HEK293T (cell line): Measurements from ENCODE around the gene NRBP1.

Source experiments
- CTCF ChIA-PET: fragments of 350-600 bp; formaldehyde crosslinking; extraction: SDS; loops from one replicate; lab custom pipeline; 2021; ENCODE audit warnings: antibody characterized with exemption, inconsistent platforms; lab: Yijun Ruan, JAX
- POLR2A ChIA-PET: fragments of 350-600 bp; formaldehyde crosslinking; extraction: SDS; loops from one replicate; lab custom pipeline; 2020; ENCODE audit warnings: antibody characterized with exemption, inconsistent platforms; lab: Yijun Ruan, JAX
- DNase-seq: peaks from one replicate; pipeline ENCODE4 v3.0.0; 2012; ENCODE audit warnings: mixed read lengths; ENCODE audit errors: extremely low spot score
- ARNT ChIP-seq: fragments of 450-650 bp; IDR thresholded peaks from 2 replicates; pipeline ENCODE4 v1.6.1; 2017; ENCODE audit warnings: mild to moderate bottlenecking
- BHLHE40 ChIP-seq: fragments of 450-650 bp; IDR thresholded peaks from 2 replicates; pipeline ENCODE4 v1.6.1; 2016; ENCODE audit warnings: mild to moderate bottlenecking, moderate library complexity, borderline replicate concordance
- CTBP1 ChIP-seq: fragments of 450-650 bp; IDR thresholded peaks from 2 replicates; pipeline ENCODE4 v1.6.1; 2016; ENCODE audit warnings: borderline replicate concordance
- ELF4 ChIP-seq: fragments of 450-650 bp; IDR thresholded peaks from 2 replicates; pipeline ENCODE4 v1.6.1; 2017; ENCODE audit warnings: antibody characterized with exemption
- FOXA1 ChIP-seq: fragments of 450-650 bp; IDR thresholded peaks from 2 replicates; pipeline ENCODE4 v1.6.1; 2016; ENCODE audit warnings: mild to moderate bottlenecking
- FOXK2 ChIP-seq: fragments of 450-650 bp; IDR thresholded peaks from 2 replicates; pipeline ENCODE4 v1.6.1; 2016; ENCODE audit warnings: mild to moderate bottlenecking
- FOXM1 ChIP-seq: fragments of 450-650 bp; IDR thresholded peaks from 2 replicates; pipeline ENCODE4 v1.6.1; 2017; ENCODE audit warnings: mild to moderate bottlenecking, borderline replicate concordance
- HDGF ChIP-seq: fragments of 450-650 bp; IDR thresholded peaks from 2 replicates; pipeline ENCODE4 v1.6.1; 2017; ENCODE audit warnings: antibody characterized with exemption, borderline replicate concordance
- L3MBTL2 ChIP-seq: fragments of 450-650 bp; conservative IDR thresholded peaks from 2 replicates; pipeline ENCODE4 v1.6.1; 2016; ENCODE audit warnings: mild to moderate bottlenecking
- LEF1 ChIP-seq: fragments of 450-650 bp; IDR thresholded peaks from 2 replicates; pipeline ENCODE4 v1.6.1; 2017; ENCODE audit warnings: mild to moderate bottlenecking, borderline replicate concordance
- NFRKB ChIP-seq: fragments of 450-650 bp; IDR thresholded peaks from 2 replicates; pipeline ENCODE4 v1.6.1; 2016; ENCODE audit warnings: mild to moderate bottlenecking, moderate library complexity
- SP1 ChIP-seq: fragments of 450-650 bp; IDR thresholded peaks from 2 replicates; pipeline ENCODE4 v1.6.1; 2017
- SUZ12 ChIP-seq: fragments of 450-650 bp; IDR thresholded peaks from 2 replicates; pipeline ENCODE4 v1.6.1; 2016; ENCODE audit warnings: mild to moderate bottlenecking
- TARDBP ChIP-seq: fragments of 450-650 bp; IDR thresholded peaks from 2 replicates; pipeline ENCODE4 v1.6.1; 2016
- ZNF384 ChIP-seq: fragments of 450-650 bp; IDR thresholded peaks from 2 replicates; pipeline ENCODE4 v1.6.1; 2016
- TF ChIP-seq, protein P1 (sequence below): fragments of 450-650 bp; IDR thresholded peaks from 2 replicates; pipeline ENCODE4 v1.6.1; 2016

The NRBP1 gene

DNA sequence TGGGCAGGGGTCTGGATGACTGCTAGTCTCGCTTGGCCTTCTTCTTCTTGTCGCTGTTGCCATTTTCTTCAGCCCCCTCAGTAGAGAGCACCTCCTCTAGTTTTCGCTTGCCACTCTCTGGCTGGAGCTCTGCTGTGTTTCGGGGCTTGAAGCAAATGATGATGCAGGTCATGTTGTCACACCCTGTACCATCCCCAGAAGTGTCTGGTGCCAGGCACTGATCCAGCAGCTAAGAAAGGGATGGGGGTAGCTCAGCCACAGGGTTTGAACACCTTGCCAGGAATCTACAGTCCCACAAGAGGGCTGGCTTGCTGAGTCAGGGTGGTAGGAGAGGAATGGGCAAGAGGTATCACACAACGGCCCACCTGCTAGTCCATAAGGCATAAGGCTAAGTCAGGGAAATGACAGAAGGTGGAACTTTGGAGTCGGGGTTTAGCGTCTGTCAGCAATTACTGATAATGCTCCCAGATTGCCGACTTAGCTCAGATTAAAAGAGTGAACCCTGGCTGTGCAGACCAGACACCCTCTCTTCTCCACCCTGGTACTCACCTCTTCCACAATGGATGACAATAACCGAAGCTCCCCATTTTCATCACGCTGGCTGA, 46.8 kb upstream of the NRBP1 start:
- DNase-seq, result no peak
- POLR2A ChIA-PET, result interaction anchor here (0.7 to 3.0 kb wide), 4 partner anchors 10 to 46 kb away, joined by 3 to 20 read pairs (median 14); partner anchors contain the start of genes NRBP1, PPM1G and SNX17
- CTCF ChIA-PET, result no interaction called here

DNA sequence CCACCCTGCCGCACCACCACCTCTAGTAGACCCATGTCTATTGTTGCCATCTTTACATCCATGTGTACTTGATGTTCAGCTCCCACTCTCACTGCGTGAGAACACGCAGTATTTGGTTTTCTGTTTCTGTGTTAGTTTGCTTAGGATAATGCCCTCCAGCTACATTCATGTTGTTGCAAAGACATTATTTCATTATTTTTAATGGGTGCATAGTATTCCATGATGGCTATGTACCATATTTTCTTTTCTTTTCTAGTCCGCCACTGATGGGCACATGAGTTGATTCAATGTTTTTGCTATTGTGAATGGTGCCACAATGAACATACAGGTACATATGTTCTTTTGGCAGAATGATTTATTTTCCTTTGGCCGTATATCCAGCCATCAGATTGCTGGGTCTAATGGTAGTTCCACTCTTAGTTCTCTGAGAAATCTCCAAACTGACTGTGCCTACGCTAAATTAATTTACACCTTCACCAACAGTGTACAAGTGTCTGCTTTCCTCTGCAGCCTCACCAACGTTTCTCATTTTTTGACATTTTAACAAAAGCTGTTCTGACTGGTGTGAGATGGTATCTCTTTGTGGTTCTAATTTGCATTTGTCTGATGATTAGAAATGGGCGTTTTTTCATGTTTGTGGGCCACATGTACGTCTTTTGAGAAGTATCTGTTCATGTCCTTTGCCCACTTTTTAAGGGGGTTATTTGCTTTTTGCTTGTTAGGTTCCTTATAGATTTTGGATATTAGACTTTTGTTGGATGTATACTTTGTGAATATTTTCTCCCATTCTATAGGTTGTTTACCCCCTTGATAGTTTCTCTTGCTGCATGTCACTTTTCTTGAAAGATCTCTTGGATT, 37.4 kb upstream of the NRBP1 start:
- DNase-seq, result no peak
- CTCF ChIA-PET, result no interaction called here
- POLR2A ChIA-PET, result interaction anchor here (0.7 kb wide), 1 partner anchor 11 kb away, joined by 4 read pairs; the partner anchor contains the start of gene ZNF513
- TF ChIP-seq L3MBTL2, result no peak
- no peak for TF ChIP-seq ARNT
- no peak for TF ChIP-seq CTBP1
- no peak for TF ChIP-seq LEF1
- TF ChIP-seq SP1, result no peak
- no peak for TF ChIP-seq SUZ12
- TF ChIP-seq HDGF, result no peak
- no peak for TF ChIP-seq FOXK2

More for the DNA sequence above, 46.8 kb upstream of the NRBP1 start:
- TF ChIP-seq LEF1, result no peak
- TF ChIP-seq SP1, result no peak
- no peak for TF ChIP-seq ELF4
- no peak for TF ChIP-seq ARNT
- TF ChIP-seq, protein P1, sequence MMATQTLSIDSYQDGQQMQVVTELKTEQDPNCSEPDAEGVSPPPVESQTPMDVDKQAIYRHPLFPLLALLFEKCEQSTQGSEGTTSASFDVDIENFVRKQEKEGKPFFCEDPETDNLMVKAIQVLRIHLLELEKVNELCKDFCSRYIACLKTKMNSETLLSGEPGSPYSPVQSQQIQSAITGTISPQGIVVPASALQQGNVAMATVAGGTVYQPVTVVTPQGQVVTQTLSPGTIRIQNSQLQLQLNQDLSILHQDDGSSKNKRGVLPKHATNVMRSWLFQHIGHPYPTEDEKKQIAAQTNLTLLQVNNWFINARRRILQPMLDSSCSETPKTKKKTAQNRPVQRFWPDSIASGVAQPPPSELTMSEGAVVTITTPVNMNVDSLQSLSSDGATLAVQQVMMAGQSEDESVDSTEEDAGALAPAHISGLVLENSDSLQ, result no peak
- no peak for TF ChIP-seq NFRKB
- no peak for TF ChIP-seq CTBP1
- no peak for TF ChIP-seq ZNF384
- TF ChIP-seq FOXM1, result no peak
- no peak for TF ChIP-seq TARDBP
- TF ChIP-seq FOXA1, result no peak

DNA sequence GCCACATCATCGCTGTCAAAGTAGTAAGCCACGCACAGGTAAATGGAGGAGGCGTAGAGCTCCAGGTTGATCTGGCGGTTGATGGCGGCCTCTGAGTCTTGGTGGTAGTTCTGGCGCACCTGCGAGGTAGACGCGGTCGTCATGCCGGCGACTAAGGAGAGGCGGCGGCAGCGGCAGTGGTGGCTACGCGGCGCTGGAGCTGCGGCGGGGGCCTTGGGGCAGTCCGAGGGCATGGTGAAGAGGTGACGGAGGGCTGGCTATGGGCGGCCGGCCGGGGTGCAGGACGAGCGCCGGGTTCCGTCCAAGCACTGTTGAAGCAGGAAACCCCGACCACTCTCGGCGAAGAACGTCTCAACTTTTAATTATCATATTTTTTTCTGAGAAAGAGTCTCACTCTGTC, 35.2 kb upstream of the NRBP1 start:
- DNase-seq, result no peak
- TF ChIP-seq SUZ12 (no peak), BHLHE40 (no peak), ZNF384 (no peak), HDGF (no peak), LEF1 (no peak), FOXM1 (no peak), ELF4 (no peak), CTBP1 (no peak), NFRKB (no peak), FOXA1 (no peak), TARDBP (no peak), ARNT (no peak), FOXK2 (no peak), L3MBTL2 (no peak), SP1 (no peak)
- TF ChIP-seq, protein P1, result no peak
- ChIA-PET CTCF (no interaction called here), POLR2A (no interaction called here)

DNA sequence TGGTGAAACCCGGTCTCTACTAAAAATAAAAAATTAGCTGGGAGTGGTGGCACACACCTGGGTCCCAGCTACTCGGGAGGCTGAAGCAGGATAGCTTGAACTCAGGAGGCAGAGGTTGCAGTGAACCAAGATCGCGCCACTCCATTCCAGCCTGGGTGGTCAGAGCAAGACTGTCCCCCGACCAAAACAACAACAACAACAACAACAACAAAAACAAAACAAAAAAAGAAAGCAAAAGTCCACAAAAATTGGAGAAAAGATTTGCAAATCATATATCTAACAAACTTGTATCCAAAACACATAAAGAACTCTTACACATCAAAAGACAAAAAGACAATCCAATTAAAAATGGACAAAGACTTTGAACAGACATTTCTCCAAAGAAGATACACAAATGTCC, 29.5 kb upstream of the NRBP1 start:
- no peak for DNase-seq
- POLR2A ChIA-PET, result interaction anchor here (2.3 kb wide), 1 partner anchor 10 kb away, joined by 9 read pairs; the partner anchor contains the start of gene PPM1G
- CTCF ChIA-PET, result no interaction called here
- TF ChIP-seq CTBP1 (no peak), ELF4 (no peak), BHLHE40 (no peak), L3MBTL2 (no peak), SUZ12 (no peak)
- TF ChIP-seq, protein P1, result no peak

DNA sequence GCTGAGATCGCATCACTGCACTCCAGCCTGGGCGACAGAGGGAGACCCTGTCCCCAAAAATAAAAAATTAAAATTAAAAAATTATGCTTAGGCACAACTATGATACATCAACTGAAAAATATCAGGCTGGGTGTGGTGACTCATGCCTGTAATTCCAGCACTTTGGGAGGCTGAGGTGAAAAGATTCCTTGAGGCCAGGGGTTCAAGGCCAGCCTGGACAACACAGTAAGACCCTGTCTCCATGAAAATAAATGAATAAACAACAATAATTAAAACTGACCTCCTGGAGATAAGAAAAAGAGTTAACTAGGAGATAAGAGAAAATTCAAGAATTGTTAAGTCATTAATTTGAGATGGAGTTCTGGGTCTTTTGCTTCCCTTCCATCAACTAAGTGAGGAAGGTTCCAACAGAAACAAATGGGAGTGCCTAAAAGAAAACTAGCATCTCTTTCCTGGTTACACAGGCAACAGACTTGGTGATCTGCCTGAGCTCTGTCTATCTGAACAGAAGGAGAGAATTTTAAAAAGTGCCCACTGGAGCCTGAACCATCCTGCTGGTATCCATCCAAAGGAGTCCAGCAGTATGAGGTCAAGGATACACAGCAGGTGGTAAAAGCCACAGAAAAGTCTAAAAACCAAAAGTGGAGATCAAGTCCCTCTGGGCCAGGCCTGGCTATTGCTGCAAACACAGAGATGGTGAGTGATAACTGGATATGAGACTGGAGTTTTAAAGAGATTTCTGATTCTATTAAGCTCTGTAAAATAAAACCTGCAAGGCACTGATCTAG, 27.9 kb upstream of the NRBP1 start:
- ChIA-PET POLR2A (interaction anchor here (1.0 to 1.9 kb wide), 2 partner anchors 9 to 28 kb away, joined by 3 to 8 read pairs; partner anchors contain the start of genes NRBP1 and PPM1G), CTCF (no interaction called here)
- DNase-seq, result no peak
- TF ChIP-seq BHLHE40 (no peak), LEF1 (no peak), TARDBP (no peak), FOXA1 (no peak), ZNF384 (no peak), ARNT (no peak), NFRKB (no peak), L3MBTL2 (no peak), SUZ12 (no peak), ELF4 (no peak), HDGF (no peak)
- TF ChIP-seq, protein P1, result no peak
